Tibial nerve (tissue), 4 donors: ENCODE results near the gene MDP1. TPM values are rescaled to one million over a fixed set of nuclear protein-coding genes. Genes with fewer than 3 reads are reported as not detected.

ENCODE experiments used
- DNase-seq, 2 donors: peaks; one replicate each; pipeline ENCODE4 v3.0.0-alpha.2; 2019; ENCODE audit warnings: low spot score in 2 of 2
- H3K27ac ChIP-seq, 4 donors: fragments of 200-600 bp; sonication (generic) in 3 of 4; one replicate each; pipeline ENCODE4 v1.5.1; 2017 to 2019; ENCODE audit warnings: mild to moderate bottlenecking in 1 of 4
- H3K27me3 ChIP-seq, 2 donors: fragments of 200-600 bp; sonication (generic) in 1 of 2; one replicate each; pipeline versions ENCODE4 v1.5.1 to v1.6.0; 2017 to 2019
- H3K36me3 ChIP-seq, 3 donors: fragments of 200-600 bp; sonication (generic); one replicate each; pipeline ENCODE4 v1.5.1; 2018 to 2019
- H3K4me1 ChIP-seq, 4 donors: fragments of 200-600 bp; sonication (generic) in 3 of 4; one replicate each; pipeline ENCODE4 v1.5.1; 2017 to 2019
- H3K4me3 ChIP-seq, 4 donors: fragments of 200-600 bp; sonication (generic) in 3 of 4; one replicate each; pipeline ENCODE4 v1.5.1; 2017 to 2019; ENCODE audit warnings: mild to moderate bottlenecking in 1 of 4, moderate library complexity in 1 of 4
- H3K9me3 ChIP-seq, 4 donors: fragments of 200-600 bp; sonication (generic) in 3 of 4; one replicate each; pipeline ENCODE4 v1.5.1; 2017 to 2019
- CTCF ChIP-seq, 5 experiments: fragments of 200-600 bp in 3 of 5; fragments of 450-650 bp in 2 of 5; sonication (generic) in 3 of 5; IDR thresholded peaks; one replicate each; pipeline ENCODE4 v1.5.1; 2016 to 2019; ENCODE audit warnings: antibody characterized with exemption in 5 of 5, mild to moderate bottlenecking in 3 of 5, moderate library complexity in 2 of 5
- EP300 ChIP-seq, 2 donors: sonication (generic); formaldehyde crosslinking; IDR thresholded peaks; one replicate each; pipeline ENCODE4 v1.6.1; 2017; ENCODE audit warnings: antibody characterized with exemption in 2 of 2, mild to moderate bottlenecking in 1 of 2
- POLR2A ChIP-seq, 2 donors: fragments of 450-650 bp; IDR thresholded peaks; one replicate each; pipeline ENCODE4 v1.6.1; 2017; ENCODE audit warnings: antibody characterized with exemption in 2 of 2, mild to moderate bottlenecking in 2 of 2, moderate library complexity in 2 of 2
- WGBS, 2 donors: methylation state at CpG; one replicate each; pipeline ENCODE4 v1.1.5; 2018; 5-methylcytosine and 5-hydroxymethylcytosine counted together
- total RNA-seq, 4 donors: library from RNA; depleted of rRNA; stranded (reverse); fragments of >200 nt; gene quantifications; one replicate each; pipeline ENCODE4 v1.1.0, GENCODE V29; 2016

MDP1 gene
- total RNA-seq, 4 donors from 2014 or later: 16.5 to 48.3 (median 28.9) TPM

- peaks cover 0 to 34% (median 11%) of the 10 kb centered on the region in 4 donors for H3K4me1 ChIP-seq
- DNase-seq: no peak
- H3K27ac ChIP-seq: no peak overlapping the region
- WGBS, 2 donors: 93% methylated on average over 7 of the region's 7 CpGs
- H3K9me3 ChIP-seq: no peaks in the 10 kb centered on the region
- no peaks in the 10 kb centered on the region for H3K27me3 ChIP-seq
- no peak overlapping the region for H3K4me3 ChIP-seq
- peaks cover 0 to 75% (median 2%) of the 10 kb centered on the region in 3 donors for H3K36me3 ChIP-seq
- TF ChIP-seq EP300 (IDR thresholded peaks at IDR 0.05) (no peak), POLR2A (IDR thresholded peaks at IDR 0.05) (no peak), CTCF (IDR thresholded peaks at IDR 0.05) (no peak)
Observed at GRCh38 chr14:24185026-24185425, 30.8 kb downstream of the MDP1 start.

- 85% methylated on average over 15 to 18 of the region's 19 CpGs for WGBS, 2 donors
- H3K27ac ChIP-seq: no peak overlapping the region
- no peak for TF ChIP-seq EP300 (IDR thresholded peaks at IDR 0.05)
- TF ChIP-seq POLR2A (IDR thresholded peaks at IDR 0.05): no peak
- no peak for TF ChIP-seq CTCF (IDR thresholded peaks at IDR 0.05)
- peaks cover 0 to 77% (median 2%) of the 10 kb centered on the region in 3 donors for H3K36me3 ChIP-seq
- no peak for DNase-seq
- H3K27me3 ChIP-seq: no peaks in the 10 kb centered on the region
- no peaks in the 10 kb centered on the region for H3K9me3 ChIP-seq
- peaks cover 0 to 37% (median 13%) of the 10 kb centered on the region in 4 donors for H3K4me1 ChIP-seq
- H3K4me3 ChIP-seq: no peak overlapping the region
Observed at GRCh38 chr14:24184104-24184970, 31.5 kb downstream of the MDP1 start.

- Histone ChIP-seq H3K27ac (peak overlapping the region in 1 of 4 donors; percentile 17), H3K4me3 (no peak overlapping the region), H3K4me1 (peaks cover 0 to 29% (median 12%) of the 10 kb centered on the region in 4 donors), H3K9me3 (no peaks in the 10 kb centered on the region), H3K36me3 (peaks cover 0 to 90% (median 2%) of the 10 kb centered on the region in 3 donors), H3K27me3 (no peaks in the 10 kb centered on the region)
- DNase-seq: no peak
- TF ChIP-seq CTCF (IDR thresholded peaks at IDR 0.05) (no peak), POLR2A (IDR thresholded peaks at IDR 0.05) (no peak), EP300 (IDR thresholded peaks at IDR 0.05) (no peak)
- WGBS, 2 donors: 87 to 93% methylated on average over 11 to 15 of the region's 15 CpGs
Observed at GRCh38 chr14:24183014-24183481, 32.8 kb downstream of the MDP1 start.

- Histone ChIP-seq H3K27me3 (no peaks in the 10 kb centered on the region), H3K27ac (peak overlapping the region in 2 of 4 donors; percentile 89 to 92), H3K36me3 (peaks cover 0 to 98% (median 2%) of the 10 kb centered on the region in 3 donors), H3K9me3 (no peaks in the 10 kb centered on the region), H3K4me1 (peaks cover 0 to 21% (median 4%) of the 10 kb centered on the region in 4 donors), H3K4me3 (no peak overlapping the region)
- no peak for DNase-seq
- no peak for TF ChIP-seq EP300 (IDR thresholded peaks at IDR 0.05)
- TF ChIP-seq POLR2A (IDR thresholded peaks at IDR 0.05): no peak
- TF ChIP-seq CTCF (IDR thresholded peaks at IDR 0.05): no peak
- 84 to 85% methylated on average over 13 to 14 of the region's 14 CpGs for WGBS, 2 donors
Observed at GRCh38 chr14:24182110-24182882, 33.6 kb downstream of the MDP1 start.
